NCI-H1105 (cell line): Measurements from ENCODE around the gene PAXX.

Experiments used
- DNase-seq: peaks from one replicate; lab custom pipeline; 2025; lab: John Stamatoyannopoulos, UW

PAXX gene

DNA sequence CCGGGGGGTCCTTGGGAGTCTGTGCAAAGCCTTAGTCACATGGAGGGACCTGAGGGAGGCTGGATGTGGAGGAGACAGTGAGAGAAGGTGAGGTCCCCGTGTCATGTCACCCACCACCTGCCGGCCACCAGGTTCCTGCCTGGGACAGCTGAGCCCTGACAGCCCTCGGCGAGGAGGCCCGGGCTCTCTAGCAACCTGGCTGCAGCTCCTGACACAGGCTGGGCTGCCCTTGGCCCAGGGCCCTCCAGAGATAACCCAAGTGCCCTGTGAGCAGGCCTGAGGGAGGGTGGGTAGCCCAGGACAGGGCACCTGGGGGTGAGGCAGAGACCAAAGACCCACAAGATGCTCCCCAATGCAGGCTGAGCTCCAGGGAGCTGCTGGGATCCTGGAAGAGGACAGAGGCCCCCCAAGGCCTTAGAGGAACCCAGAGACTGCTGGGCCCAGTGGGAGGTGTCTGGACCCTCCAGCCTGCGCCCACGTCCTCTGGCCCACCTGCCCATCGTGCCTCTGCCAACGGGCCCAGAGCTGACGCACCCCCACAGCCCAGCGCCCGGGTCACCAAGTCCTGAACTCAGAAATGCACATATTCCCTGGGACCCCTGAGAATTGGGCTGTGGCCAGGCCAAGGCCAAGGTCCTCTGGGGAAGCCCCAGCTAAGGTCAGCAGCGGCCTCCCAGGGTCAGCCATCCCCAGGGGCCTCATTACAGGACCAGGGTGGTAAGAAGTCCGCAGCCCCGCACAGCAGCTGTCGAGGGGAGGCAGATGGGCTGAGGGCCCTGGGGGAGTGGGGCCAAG, 23.7 kb upstream of the PAXX start:
- no peak for DNase-seq

- no peak for DNase-seq
Measured at GRCh38 chr9:136969150-136969549, 23.1 kb upstream of the PAXX start.

DNA sequence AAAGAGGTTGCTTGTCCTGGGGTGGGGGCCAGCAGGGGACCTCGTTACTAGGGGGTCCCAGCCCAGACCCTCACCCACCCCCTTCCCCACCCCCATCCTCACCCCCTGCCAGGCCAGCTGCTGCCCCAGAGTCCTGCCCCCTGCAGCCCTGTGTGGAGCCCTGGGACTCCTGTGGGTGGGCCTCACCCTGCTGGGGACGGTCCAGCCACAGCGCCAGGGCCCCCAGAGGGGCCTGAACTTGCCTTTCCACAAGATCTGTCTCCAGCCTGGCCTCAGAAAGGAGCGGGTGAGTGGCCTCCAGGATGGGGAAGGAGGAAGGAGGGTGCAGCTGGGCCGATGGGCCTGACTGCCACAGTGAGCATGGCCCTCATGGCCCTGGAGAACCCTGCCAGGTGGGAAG, 22.4 kb upstream of the PAXX start:
- DNase-seq, result no peak

DNA sequence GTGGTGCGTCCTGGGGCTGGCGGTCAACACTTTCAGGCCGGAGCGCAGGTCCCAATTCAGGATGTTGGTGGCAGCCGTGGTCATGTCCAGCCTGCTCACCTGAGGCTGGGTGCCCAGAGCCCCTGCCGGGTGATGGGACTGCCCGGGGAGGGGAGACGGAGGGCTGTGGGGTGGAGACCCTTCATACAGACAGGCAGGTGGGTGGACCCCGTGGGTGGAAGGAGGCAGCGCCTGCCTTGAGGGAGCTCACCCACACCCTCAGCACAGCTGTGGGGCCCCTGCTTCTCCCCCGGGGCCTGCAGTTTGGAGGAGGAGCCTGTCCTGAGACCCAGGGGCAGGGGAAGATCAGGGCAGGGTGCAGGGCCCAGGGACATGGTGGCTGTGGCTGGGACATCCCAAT, 21.9 kb upstream of the PAXX start:
- no peak for DNase-seq

DNA sequence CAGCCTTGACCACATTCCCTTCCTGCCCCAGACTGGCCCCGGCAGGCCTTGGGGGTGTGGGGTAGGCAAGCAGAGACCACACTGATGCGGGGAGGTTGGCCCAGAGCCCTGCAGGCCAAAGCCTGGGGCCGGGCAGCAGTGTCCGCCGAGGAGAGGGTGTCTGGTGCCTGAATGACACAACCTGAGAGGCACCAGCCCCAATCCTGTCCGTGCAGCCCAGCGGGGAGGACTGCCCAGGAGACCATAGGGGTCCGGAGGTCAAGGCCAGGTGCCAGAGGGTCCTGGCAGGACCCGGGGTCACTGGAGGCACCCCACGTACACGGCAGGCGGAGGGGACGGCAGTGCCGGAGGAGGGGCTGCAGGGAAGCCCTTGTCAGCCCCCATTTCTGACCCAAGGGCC, 20.5 kb upstream of the PAXX start:
- no peak for DNase-seq

- DNase-seq, result no peak
Measured at GRCh38 chr9:136972335-136972734, 19.9 kb upstream of the PAXX start.

DNA sequence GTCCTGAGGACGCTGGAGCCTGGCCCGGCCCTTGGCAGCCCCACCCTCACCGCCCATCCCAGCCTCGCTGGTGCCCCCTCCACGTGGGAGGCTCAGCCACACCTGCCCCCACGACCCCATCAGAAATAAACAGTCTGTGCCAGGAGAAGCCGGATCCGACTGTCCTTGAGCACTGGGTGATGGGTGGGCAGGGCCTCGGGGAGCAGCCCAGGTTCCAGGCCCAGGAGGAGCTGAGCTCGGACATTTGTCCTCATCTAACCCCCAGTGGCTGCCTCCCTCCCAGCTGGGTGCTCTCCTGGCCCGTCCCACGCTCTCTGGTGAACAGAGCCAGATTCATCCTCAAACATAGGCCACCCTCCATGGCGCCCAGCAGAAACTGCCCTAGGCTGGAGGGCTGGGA, 19.5 kb upstream of the PAXX start:
- no peak for DNase-seq

DNA sequence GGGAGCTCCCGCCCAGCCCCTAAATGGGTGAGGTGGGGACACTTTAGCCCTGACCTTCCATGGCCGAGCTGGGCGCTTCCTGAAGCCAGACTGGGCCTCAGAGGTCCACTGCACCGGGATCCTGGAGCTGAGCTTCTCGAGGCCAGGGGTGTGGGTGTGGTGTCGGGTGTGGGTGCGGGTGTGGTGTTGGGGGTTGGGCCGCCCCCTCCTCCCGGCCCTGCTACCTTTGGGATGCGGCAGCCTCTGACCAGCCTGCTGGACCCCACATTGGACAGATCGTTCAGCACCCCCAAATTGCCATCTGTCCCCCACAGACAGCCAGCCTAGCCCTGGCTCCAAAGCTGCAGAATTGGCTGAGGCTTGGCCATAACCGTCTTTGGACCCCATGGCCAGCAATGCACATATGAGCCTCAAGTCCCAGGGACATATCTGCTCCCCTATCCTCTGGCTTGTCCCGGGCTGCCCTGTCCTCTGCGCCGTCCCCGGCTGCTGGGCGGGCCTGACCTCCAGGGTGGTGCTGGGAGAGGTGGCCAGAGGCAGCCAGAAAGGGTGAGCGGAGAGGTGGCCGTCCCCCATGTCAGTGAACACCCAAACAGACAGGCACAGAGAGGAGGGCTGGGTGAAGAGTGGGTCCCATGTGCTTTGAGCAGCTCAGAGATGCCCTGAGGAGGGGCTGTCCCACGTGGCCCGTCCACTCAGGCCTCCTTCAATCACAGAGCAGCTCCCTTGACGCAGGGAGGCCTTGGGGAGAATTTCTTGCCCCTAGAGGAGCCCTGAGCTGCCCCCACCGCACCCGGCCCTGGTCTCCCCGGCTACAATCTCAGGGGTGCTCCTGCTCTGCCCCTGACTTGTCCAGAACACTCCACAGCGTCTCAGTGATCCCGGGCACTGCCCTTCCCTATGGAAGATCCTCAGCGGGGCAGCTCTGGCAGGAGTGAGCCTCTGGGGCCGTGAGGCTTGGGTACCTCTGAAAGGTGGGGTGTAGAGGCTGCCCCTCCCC, 18.3 kb upstream of the PAXX start:
- no peak for DNase-seq

GRCh38 chr9:136974817-136975535, 17.2 kb upstream of the PAXX start:
- no peak for DNase-seq

GRCh38 chr9:136975644-136976043, 16.6 kb upstream of the PAXX start:
- DNase-seq, result no peak

DNA sequence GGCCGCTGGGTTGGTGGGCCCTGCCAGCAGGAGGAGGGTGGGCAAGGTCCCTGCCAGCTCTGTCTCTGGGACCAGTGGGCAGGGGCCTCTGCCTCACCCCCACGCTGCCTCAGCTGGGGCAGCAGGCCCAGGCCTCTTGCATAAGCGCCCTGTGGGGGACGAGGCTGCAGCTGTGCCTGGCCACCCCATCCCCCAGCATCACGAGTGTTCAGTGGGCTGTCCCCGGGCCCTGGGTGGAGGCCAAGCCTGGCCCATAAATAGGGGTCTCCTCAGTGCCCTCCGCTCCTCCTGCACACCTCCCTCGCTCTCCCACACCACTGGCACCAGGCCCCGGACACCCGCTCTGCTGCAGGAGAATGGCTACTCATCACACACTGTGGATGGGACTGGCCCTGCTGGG, 15.0 kb upstream of the PAXX start, which contains the start of gene PTGDS:
Gene PTGDS (plus strand): TSS at position 282 of the 400 bp plus-strand sequence. CDS start 75 bp downstream, at position 357.
- DNase-seq, result no peak

DNA sequence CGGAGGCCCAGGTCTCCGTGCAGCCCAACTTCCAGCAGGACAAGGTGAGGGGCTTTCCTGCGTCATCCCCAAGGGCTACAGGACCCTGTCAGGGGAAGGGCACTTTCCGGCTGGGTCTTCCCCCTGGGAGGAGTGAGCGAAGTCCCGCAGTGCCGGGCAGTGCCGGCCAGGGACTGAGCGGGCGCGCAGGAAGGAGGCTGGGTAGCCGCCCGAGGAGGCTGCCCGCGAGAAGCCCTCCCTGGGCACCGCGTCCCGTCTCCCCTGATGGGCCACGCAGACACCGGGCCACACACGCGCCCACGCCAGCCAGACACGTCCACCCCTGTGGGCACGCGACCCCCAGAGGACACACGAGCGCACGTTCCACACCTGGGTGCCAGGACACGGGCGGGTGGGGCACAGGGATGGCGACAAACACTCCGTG, 14.6 kb upstream of the PAXX start:
- no peak for DNase-seq

- no peak for DNase-seq
Measured at GRCh38 chr9:136978073-136978864, 14.0 kb upstream of the PAXX start.

DNA sequence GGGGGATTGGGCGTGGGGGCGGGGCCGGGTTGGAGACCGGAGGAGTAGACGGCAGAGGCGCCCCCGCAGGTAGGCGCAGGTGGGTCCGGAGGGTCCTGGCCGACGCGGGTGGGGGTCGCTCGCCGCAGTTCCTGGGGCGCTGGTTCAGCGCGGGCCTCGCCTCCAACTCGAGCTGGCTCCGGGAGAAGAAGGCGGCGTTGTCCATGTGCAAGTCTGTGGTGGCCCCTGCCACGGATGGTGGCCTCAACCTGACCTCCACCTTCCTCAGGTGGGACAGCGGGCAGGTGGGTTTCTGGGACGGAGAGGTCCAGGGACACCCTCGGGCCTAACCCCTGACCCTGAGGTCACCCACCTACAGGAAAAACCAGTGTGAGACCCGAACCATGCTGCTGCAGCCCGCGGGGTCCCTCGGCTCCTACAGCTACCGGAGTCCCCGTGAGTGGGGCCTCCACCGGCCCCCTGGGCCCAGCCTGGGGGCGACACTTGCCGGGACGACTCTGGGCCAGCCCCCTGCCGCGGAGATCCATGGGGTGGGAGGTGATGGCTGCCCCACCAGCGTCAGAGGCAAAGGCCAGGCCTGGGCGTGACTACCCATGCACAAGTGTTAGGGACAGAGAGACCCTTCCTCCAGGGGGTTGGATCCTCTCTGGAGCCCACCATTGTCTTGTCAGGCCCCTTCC, 13.2 kb upstream of the PAXX start:
- DNase-seq, result no peak

GRCh38 chr9:136979769-136980587, 12.2 kb upstream of the PAXX start:
- DNase-seq, result no peak

DNA sequence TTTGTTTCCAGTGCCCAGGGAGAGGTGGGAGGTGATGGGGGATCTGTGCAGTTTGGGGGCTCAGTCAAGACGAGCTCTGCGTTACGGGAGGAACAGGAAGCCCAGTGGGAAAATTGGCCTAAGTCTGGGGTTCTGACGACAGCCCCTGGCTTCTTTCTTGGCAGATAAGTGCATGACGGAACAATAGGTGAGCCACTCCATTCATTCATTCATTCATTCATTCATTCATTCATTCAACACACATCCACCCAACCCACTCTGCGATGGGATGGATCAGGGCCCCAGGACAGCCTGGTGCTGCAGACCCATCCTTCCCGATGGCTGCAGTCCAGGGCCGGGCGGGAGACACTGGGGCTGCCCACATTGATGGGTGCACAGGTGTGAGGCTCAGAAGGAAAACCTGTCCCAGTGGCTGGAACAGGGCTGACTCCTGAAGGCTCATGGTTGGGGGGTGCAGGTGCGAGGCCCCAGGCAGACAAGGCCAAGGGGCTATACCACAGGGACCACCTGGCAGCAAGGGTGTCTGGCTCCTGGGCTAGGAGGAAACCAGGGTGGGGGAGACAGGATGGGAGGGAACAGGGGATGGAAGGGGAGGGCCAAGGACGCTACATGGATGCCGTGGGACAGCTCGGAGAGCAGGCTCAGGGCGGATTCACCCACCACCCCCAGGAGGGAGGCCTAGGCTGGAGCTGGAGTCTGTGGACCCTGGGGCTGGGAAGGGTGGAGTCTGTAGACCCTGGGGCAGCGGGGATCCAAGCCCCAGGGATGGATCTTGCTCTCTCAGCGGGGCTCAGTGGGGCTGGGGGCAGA, 11.3 kb upstream of the PAXX start:
- no peak for DNase-seq

- no peak for DNase-seq
Measured at GRCh38 chr9:136981588-136982231, 10.5 kb upstream of the PAXX start.

DNA sequence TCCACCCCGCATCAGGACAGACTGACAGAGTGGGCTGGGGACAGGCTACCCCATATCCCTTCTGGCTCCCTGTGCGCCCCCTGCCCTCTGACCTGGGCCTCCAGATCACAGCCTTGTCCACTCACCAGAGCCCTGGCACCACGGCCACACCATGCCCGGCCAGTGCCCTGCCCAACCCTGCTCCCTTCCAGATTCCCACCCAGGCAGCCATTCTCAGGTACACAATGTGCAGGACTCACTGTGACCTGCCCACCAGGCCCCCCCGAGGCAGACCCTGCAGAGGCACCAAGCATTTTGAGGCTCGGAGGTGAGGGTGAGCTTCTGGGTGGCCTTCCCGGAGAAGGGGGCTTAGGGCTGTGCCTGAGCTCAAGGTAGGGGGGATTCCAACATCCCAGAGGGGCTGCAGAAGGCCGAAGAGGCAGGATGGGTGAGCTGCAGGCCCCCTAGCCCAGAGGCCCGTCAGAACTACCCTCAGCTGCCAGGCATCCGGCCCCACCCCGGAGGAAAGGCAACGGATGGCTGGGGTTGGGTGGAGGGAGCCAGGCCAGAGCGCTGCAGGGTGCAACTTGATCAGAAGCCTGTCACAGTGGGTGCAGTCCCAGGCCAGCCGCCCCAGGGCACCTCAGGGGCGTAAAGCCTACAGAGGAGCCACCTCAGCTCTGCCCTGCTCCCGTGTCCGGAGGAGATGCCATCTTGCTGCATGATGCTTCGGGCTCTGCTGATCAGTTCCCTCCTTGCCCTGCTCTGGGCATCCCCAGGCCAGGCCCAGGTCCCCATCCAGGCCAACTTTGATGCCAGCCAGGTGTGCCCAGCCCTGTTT, 9.8 kb upstream of the PAXX start, which contains the start of gene LCNL1:
Gene LCNL1 (plus strand): TSS at position 762 of the 820 bp plus-strand sequence. CDS start 594 bp downstream, outside the sequence.
- no peak for DNase-seq
